Smooth muscle cell (in vitro differentiated cells): Measurements from ENCODE around the gene EXOC7. TPM values are rescaled to one million over a fixed set of nuclear protein-coding genes. Genes with fewer than 3 reads are reported as not detected.
"Not testable (repeated sequence)": the region's sequence is repeated elsewhere in the genome, so short reads cannot be mapped to it uniquely, and the experiment has no call there.

Source experiments
- DNase-seq: peaks from one replicate; lab custom pipeline; 2025; ENCODE audit not compliant: unreplicated experiment; lab: John Stamatoyannopoulos, UW
- H2AFZ ChIP-seq: fragments of 200-600 bp; sonication (generic); 2 replicates; pipeline ENCODE4 v1.6.0; 2016; ENCODE audit warnings: antibody characterized with exemption, low read depth, mild to moderate bottlenecking
- H3F3A ChIP-seq: fragments of 200-600 bp; sonication (generic); 2 replicates; pipeline ENCODE4 v1.6.0; 2017; ENCODE audit warnings: antibody characterized with exemption, low read depth
- H3K27ac ChIP-seq: fragments of 200-600 bp; sonication (generic); 2 replicates; pipeline ENCODE4 v1.5.1; 2016; ENCODE audit warnings: low read depth, mild to moderate bottlenecking
- H3K27me3 ChIP-seq: fragments of 200-600 bp; sonication (generic); 2 replicates; pipeline ENCODE4 v1.6.1; 2016; ENCODE audit warnings: low read depth, mild to moderate bottlenecking
- H3K36me3 ChIP-seq: fragments of 200-600 bp; sonication (generic); 2 replicates; pipeline ENCODE4 v1.5.1; 2016; ENCODE audit warnings: low read depth
- H3K4me1 ChIP-seq: fragments of 200-600 bp; sonication (generic); 2 replicates; pipeline ENCODE4 v1.5.1; 2016; ENCODE audit warnings: low read depth
- H3K4me2 ChIP-seq: fragments of 200-600 bp; sonication (generic); 2 replicates; pipeline ENCODE4 v1.6.0; 2016; ENCODE audit warnings: mild to moderate bottlenecking
- H3K4me3 ChIP-seq: fragments of 200-600 bp; sonication (generic); 2 replicates; pipeline ENCODE4 v1.5.1; 2016; ENCODE audit warnings: mild to moderate bottlenecking
- H3K79me2 ChIP-seq: fragments of 200-600 bp; sonication (generic); 2 replicates; pipeline ENCODE4 v1.6.0; 2016; ENCODE audit warnings: low read depth, mild to moderate bottlenecking
- H3K9ac ChIP-seq: fragments of 200-600 bp; sonication (generic); 2 replicates; pipeline ENCODE4 v1.6.0; 2016; ENCODE audit warnings: low read depth
- H3K9me3 ChIP-seq: fragments of 200-600 bp; sonication (generic); replicated peaks from 2 replicates; pipeline ENCODE4 v1.5.1; 2016; ENCODE audit warnings: low read depth
- H4K20me1 ChIP-seq: fragments of 200-600 bp; sonication (generic); 2 replicates; pipeline ENCODE4 v1.6.0; 2016; ENCODE audit warnings: low read depth
- CTCF ChIP-seq: fragments of 200-600 bp; sonication (generic); IDR thresholded peaks from 2 replicates; pipeline ENCODE4 v1.5.1; 2017; ENCODE audit warnings: borderline replicate concordance, mild to moderate bottlenecking, antibody characterized with exemption; ENCODE audit not compliant: insufficient read depth, poor library complexity, severe bottlenecking
- WGBS: methylation state at CpG from one replicate; pipeline ENCODE4 v1.1.7; 2016; ENCODE audit warnings: low lambda C conversion rate; 5-methylcytosine and 5-hydroxymethylcytosine counted together
- polyA plus RNA-seq: library from polyadenylated mRNA; unstranded; fragments of >200 nt; fragmentation: Nextera tagmentation; extraction: Ambion mirVana; gene quantifications from 2 replicates; pipeline ENCODE4 v1.2.1, GENCODE V29; 2016
- total RNA-seq: library from RNA; depleted of rRNA; stranded (reverse); fragments of >200 nt; gene quantifications from 2 replicates; pipeline ENCODE4 v1.2.3, GENCODE V29; 2014

Gene EXOC7
- total and polyA plus RNA-seq, 2 experiments from 2014 or later, result 59.1 to 70.3 TPM

GRCh38 chr17:76071531-76072147 lies 31.9 kb downstream of the EXOC7 start:
- WGBS, result 24% methylated on average over 15 of the region's 15 CpGs
- Histone ChIP-seq H3K4me2 (peak overlapping the region; percentile 89), H3K9ac (peak overlapping the region; percentile 94), H4K20me1 (peaks cover 50% of the 10 kb centered on the region), H3K9me3 (no peaks in the 10 kb centered on the region), H3K36me3 (peaks cover 3% of the 10 kb centered on the region), H3K27ac (peak overlapping the region; percentile 54), H3F3A (no peaks in the 10 kb centered on the region), H3K4me1 (peaks cover 14% of the 10 kb centered on the region), H3K79me2 (peaks cover 41% of the 10 kb centered on the region), H3K27me3 (peaks cover 33% of the 10 kb centered on the region), H3K4me3 (peak overlapping the region; percentile 91), H2AFZ (peak overlapping the region; percentile 53)
- DNase-seq, result no peak
- no peak for TF ChIP-seq CTCF

- Histone ChIP-seq H3K4me1 (peaks cover 6% of the 10 kb centered on the region), H3K36me3 (peaks cover 17% of the 10 kb centered on the region), H3K27ac (no peak overlapping the region), H3K9me3 (no peaks in the 10 kb centered on the region), H3K27me3 (no peaks in the 10 kb centered on the region), H3K9ac (no peak overlapping the region), H4K20me1 (peaks cover 73% of the 10 kb centered on the region), H3K79me2 (peaks cover 29% of the 10 kb centered on the region), H3K4me2 (no peak overlapping the region), H3F3A (no peaks in the 10 kb centered on the region), H2AFZ (no peak overlapping the region), H3K4me3 (no peak overlapping the region)
- no peak for TF ChIP-seq CTCF
- WGBS, result 100% methylated on average over 4 of the region's 4 CpGs
- no peak for DNase-seq
Measured at GRCh38 chr17:76065775-76066174, 37.8 kb downstream of the EXOC7 start.

DNA sequence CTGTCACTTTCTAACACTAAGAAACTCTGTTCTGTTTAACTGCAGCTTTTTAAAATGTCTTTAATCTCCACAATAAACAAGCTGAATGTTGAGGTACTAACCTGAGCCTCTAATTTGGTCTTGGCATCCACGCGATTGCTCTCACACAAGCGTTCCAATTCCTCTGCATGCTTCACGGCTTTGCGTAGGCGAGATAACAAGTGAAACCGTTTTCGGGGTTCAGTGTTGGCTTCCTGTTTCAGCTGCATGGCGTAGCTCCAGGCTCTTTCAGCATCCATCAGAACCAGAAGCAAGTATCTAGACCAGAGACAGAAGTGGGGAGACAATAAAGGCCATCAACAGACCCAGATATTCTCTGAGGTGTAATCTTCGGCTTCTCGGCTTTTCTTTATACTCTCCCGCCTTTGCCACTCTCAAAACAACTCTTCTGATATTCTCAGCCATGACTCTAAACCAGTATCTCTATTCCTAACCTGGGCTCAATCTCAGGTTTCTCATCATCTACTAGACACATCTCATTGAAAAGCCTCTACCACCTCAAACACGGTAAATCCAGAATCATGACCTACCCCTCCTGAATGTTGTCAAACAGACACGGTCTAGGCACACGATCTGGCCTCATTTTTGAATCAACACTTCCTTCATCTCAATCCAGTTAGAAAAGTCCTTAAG lies 39.6 kb downstream of the EXOC7 start:
- no peaks in the 10 kb centered on the region for H3K4me1 ChIP-seq
- no peak for DNase-seq
- H3K36me3 ChIP-seq, result peaks cover 24% of the 10 kb centered on the region
- no peak overlapping the region for H3K9ac ChIP-seq
- H3K4me2 ChIP-seq, result no peak overlapping the region
- TF ChIP-seq CTCF, result no peak
- H3K9me3 ChIP-seq, result no peaks in the 10 kb centered on the region
- H3K27me3 ChIP-seq, result no peaks in the 10 kb centered on the region
- H3K27ac ChIP-seq, result no peak overlapping the region
- H3F3A ChIP-seq, result peaks cover under 1% of the 10 kb centered on the region
- peaks cover 12% of the 10 kb centered on the region for H3K79me2 ChIP-seq
- H4K20me1 ChIP-seq, result peaks cover 56% of the 10 kb centered on the region
- 99% methylated on average over 15 of the region's 15 CpGs for WGBS
- no peak overlapping the region for H2AFZ ChIP-seq
- H3K4me3 ChIP-seq, result no peak overlapping the region

DNA sequence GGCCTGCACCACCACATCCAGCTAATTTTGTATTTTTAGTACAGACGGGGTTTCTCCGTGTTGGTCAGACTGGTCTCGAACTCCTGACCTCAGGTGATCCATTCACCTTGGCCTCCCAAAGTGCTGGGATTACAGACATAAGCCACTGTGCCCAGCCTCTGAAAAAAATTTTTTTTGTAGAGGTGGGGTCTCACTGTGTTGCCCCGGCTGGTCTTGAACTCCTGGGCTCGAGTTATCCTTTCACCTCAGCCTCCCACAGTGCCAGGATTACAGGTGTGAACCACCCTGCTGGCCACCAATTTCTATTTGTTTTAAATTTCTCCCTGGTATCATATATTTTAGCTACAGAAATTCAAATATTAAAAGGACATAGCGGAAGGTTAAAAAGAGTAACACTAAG lies 45.3 kb downstream of the EXOC7 start:
- H3K4me2 ChIP-seq, H3K27me3 ChIP-seq, H3K9me3 ChIP-seq, H3K9ac ChIP-seq, H3K4me3 ChIP-seq, H3K27ac ChIP-seq, H3K79me2 ChIP-seq, DNase-seq, H2AFZ ChIP-seq, H3K4me1 ChIP-seq: not testable (repeated sequence)
- H3F3A ChIP-seq, result peaks cover 30% of the 10 kb centered on the region
- peaks cover 36% of the 10 kb centered on the region for H4K20me1 ChIP-seq
- whole genome bisulfite sequencing, result 84% methylated on average over 6 of the region's 6 CpGs
- H3K36me3 ChIP-seq, result peaks cover 20% of the 10 kb centered on the region
